OCI-LY1 (cell line): Measurements from ENCODE around the gene ZG16B.

Source experiments
- EZH2 ChIP-seq: fragments of 200-600 bp; sonication (generic), shearing (Covaris generic); IDR thresholded peaks from 2 replicates; pipeline ENCODE4 v1.8.0; 2017; ENCODE audit warnings: borderline replicate concordance, mixed run types, mild to moderate bottlenecking, antibody characterized with exemption, low read length, moderate library complexity, mixed read lengths
- TF ChIP-seq, protein P1 (sequence below): fragments of 200-600 bp; sonication (generic), shearing (Covaris generic); IDR thresholded peaks from 2 replicates; pipeline ENCODE4 v1.5.1; 2017; ENCODE audit warnings: mild to moderate bottlenecking, antibody characterized with exemption, low read length, moderate library complexity, mixed read lengths

DNA sequence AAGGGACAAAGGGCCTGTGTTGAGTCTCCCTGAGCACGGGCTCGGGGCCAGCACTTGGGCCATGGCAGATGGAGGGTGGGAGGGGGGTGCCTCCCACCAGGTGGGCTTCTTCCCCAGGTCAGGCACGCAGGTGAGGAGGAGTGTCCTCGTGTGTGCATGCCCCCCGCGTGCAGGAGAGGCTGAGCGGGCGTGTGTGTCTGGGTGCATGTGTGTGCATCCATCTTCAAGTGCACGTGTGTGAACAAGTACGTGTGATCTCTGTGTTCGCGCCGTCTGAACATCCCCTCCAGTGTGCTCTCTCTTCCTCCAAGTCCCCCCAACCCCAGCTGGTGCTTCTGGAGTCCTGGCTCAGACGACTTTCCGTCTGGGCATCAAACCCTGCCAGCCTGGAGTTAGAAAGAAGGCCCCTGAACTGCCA is 2.7 kb upstream of the ZG16B start:
- TF ChIP-seq, protein P1, sequence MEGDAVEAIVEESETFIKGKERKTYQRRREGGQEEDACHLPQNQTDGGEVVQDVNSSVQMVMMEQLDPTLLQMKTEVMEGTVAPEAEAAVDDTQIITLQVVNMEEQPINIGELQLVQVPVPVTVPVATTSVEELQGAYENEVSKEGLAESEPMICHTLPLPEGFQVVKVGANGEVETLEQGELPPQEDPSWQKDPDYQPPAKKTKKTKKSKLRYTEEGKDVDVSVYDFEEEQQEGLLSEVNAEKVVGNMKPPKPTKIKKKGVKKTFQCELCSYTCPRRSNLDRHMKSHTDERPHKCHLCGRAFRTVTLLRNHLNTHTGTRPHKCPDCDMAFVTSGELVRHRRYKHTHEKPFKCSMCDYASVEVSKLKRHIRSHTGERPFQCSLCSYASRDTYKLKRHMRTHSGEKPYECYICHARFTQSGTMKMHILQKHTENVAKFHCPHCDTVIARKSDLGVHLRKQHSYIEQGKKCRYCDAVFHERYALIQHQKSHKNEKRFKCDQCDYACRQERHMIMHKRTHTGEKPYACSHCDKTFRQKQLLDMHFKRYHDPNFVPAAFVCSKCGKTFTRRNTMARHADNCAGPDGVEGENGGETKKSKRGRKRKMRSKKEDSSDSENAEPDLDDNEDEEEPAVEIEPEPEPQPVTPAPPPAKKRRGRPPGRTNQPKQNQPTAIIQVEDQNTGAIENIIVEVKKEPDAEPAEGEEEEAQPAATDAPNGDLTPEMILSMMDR = no peak
- no peak for TF ChIP-seq EZH2
